RCC 7860 (cell line): ENCODE data around the gene C2orf78.
"Not testable (repeated sequence)": the region's sequence is repeated elsewhere in the genome, so short reads cannot be mapped to it uniquely, and the experiment has no call there.

Experiments used
- DNase-seq: peaks from one replicate; pipeline ENCODE4 v3.0.0-alpha.2; 2015; ENCODE audit warnings: low spot score
- FAIRE-seq: peaks from 2 replicates; lab custom pipeline; 2012; peaks lifted over from hg19 to GRCh38; lab: Jason Lieb, UNC

C2orf78 gene

GRCh38 chr2:73783883-73784282 is at the start of gene C2orf78:
C2orf78 (plus strand) TSS chr2:73784183; CDS start chr2:73784310, 127 bp downstream.
- FAIRE-seq, DNase-seq: not testable (repeated sequence)

GRCh38 chr2:73736378-73736777 is 47.6 kb upstream of the C2orf78 start:
- FAIRE-seq: no peak
- no peak for DNase-seq

- peak; percentile 79 for FAIRE-seq
- peak; percentile 93 for DNase-seq
These were observed 46.9 kb upstream of the C2orf78 start, which contains the start of gene TPRKB for GRCh38 chr2:73736855-73737779. TPRKB (minus strand) TSS chr2:73737345; CDS start chr2:73734569, 2,776 bp downstream.

- FAIRE-seq (no peak), DNase-seq (no peak)
These were observed 44.9 kb upstream of the C2orf78 start for GRCh38 chr2:73739101-73739500.

- DNase-seq: no peak
- FAIRE-seq: no peak
These were observed 43.2 kb upstream of the C2orf78 start for GRCh38 chr2:73740767-73741166.

- DNase-seq (no peak), FAIRE-seq (no peak)
These were observed 37.7 kb upstream of the C2orf78 start for GRCh38 chr2:73746015-73746876.

- DNase-seq (no peak), FAIRE-seq (no peak)
These were observed 37.1 kb upstream of the C2orf78 start for GRCh38 chr2:73746877-73747208.

- no peak for FAIRE-seq
- DNase-seq: no peak
These were observed 34.7 kb upstream of the C2orf78 start for GRCh38 chr2:73749314-73749713.

- not testable (repeated sequence) for FAIRE-seq, DNase-seq
These were observed 29.7 kb upstream of the C2orf78 start for GRCh38 chr2:73754332-73754731.

GRCh38 chr2:73759285-73759764 is 24.7 kb upstream of the C2orf78 start:
- no peak for DNase-seq
- no peak for FAIRE-seq

GRCh38 chr2:73759904-73760303 is 24.1 kb upstream of the C2orf78 start:
- DNase-seq: no peak
- FAIRE-seq: no peak

- DNase-seq: no peak
- FAIRE-seq: no peak
These were observed 21.4 kb upstream of the C2orf78 start for GRCh38 chr2:73762571-73762970.

GRCh38 chr2:73764945-73765344 is 19.0 kb upstream of the C2orf78 start:
- FAIRE-seq (no peak), DNase-seq (no peak)

- DNase-seq (no peak), FAIRE-seq (no peak)
These were observed 17.6 kb upstream of the C2orf78 start for GRCh38 chr2:73766349-73766748.

GRCh38 chr2:73766994-73767393 is 17.0 kb upstream of the C2orf78 start:
- FAIRE-seq: no peak
- DNase-seq: no peak

GRCh38 chr2:73770725-73771124 is 13.3 kb upstream of the C2orf78 start:
- FAIRE-seq (no peak), DNase-seq (no peak)

GRCh38 chr2:73772819-73773218 is 11.2 kb upstream of the C2orf78 start:
- DNase-seq: no peak
- no peak for FAIRE-seq

- FAIRE-seq: no peak
These were observed 7.6 kb upstream of the C2orf78 start for GRCh38 chr2:73776381-73776780.

GRCh38 chr2:73776869-73777519 is 7.0 kb upstream of the C2orf78 start:
- FAIRE-seq (no peak), DNase-seq (no peak)

More at GRCh38 chr2:73776381-73776780, 7.6 kb upstream of the C2orf78 start:
- DNase-seq: no peak

- DNase-seq, FAIRE-seq: not testable (repeated sequence)
These were observed 5.0 kb upstream of the C2orf78 start for GRCh38 chr2:73778867-73779466.
